ENCODE data around the gene RHBDL2.

The RHBDL2 gene

DNA sequence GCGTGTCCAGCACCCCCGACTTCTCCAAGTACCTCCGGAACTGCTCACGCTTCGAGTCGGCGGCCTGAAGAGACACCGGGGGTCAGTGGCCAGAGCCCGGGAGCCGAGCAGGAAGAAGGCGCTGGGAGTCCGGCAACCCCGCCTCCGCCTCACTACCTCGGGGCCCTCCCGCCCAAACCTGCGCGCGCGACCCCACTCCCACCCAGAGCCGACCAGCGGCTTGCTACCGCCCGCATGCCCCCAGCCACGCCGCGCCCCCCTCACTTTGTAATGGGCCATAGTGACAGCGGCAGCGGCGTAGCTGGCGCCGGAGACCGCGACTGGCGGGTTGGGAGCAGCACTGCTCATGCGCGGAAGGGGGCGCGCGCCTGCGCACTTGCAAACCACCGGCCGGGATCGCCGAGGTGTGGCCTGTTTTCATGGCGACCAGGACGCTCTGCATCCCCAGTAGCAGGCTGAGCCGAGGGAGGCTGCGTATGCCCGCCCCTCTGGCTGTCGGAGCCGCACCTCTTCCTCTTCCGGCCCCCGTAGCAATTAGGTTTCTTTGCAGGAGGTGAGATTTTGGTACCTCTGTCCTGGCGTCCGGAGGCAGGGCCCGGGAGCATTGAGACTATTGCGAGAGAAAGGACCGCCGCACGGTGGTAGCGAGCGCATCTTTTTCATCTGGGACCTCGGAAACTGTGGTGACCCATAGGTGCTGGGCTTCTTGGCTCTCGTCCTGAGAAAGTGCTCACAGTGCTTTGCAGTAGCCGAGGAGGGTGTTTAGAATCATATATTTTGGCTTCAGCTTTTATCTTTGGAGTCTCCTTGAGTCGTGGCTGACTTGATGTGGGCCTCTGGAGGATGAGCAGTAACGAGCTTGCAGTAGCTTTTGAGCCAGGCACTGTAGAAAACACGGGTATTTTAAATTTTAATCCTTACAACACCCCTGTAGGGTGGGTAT, 68.3 kb downstream of the RHBDL2 start, which contains the start of gene MYCBP:
Gene MYCBP, minus strand, starts transcription at position 322 of the 943 bp plus-strand sequence. Its CDS starts 43 bp downstream, at position 279.
- H3K27ac ChIP-seq: peak within 1 kb of the TSS; percentile 60
- TF ChIP-seq ZFX (IDR thresholded peaks at IDR 0.05; ENCODE audit: borderline replicate concordance) (no peak), CTCF (IDR thresholded peaks at IDR 0.05) (no peak)

DNA sequence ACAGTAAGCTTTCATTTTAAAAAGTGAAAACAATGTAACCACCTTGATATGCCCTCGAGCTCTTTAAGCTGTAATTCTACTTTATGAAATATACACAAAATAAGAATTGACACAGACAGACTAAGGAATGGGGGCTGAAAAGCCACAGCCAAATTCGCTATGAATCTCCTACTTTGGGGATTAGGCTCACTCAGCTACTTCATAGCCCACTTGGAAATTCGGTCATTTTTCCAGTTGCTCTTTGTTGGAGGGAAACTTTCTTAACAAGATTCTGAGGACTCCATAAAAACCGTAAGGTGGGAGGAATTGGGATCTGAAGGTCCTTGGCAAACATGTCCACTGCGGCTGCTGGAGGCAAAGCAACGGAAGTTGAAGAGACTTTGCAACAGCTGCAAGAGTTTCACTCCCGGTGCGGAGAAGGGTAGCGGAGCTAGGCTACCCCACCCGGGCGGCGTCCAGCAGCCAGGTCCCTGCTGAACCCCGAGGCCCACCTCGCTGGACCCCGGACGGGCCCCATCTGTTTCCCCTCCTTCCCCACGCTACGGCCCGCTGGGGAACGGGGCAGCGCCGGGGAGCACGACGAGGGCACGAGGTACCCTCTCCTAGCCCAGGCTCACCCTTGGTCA, 69.1 kb downstream of the RHBDL2 start:
- no peak for TF ChIP-seq CTCF (IDR thresholded peaks at IDR 0.05)
- peak overlapping the region; percentile 60; the same call in 1 of the 2 replicates for H3K27ac ChIP-seq

DNA sequence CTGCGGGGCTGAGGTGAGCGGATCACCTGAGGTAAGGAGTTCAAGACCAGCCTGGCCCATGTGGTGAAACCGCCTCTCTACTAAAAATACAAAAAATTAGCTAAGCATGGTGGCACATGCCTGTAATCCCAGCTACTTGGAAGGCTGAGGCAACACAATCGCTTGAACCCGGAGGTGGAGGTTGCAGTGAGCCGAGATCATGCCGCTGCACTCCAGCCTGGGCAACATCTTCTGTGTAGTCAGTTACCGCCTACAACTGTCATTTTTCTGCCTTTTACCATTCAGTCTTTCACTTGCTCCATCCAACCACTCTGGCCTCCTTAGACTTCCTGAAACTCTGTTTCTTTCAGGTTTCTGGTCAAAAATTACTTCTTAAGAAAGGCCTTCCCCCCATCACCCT, 70.6 kb downstream of the RHBDL2 start:
- no peak overlapping the region for H3K27ac ChIP-seq
- TF ChIP-seq CTCF (IDR thresholded peaks at IDR 0.05) (no peak), ZFX (IDR thresholded peaks at IDR 0.05; ENCODE audit: borderline replicate concordance) (no peak)

DNA sequence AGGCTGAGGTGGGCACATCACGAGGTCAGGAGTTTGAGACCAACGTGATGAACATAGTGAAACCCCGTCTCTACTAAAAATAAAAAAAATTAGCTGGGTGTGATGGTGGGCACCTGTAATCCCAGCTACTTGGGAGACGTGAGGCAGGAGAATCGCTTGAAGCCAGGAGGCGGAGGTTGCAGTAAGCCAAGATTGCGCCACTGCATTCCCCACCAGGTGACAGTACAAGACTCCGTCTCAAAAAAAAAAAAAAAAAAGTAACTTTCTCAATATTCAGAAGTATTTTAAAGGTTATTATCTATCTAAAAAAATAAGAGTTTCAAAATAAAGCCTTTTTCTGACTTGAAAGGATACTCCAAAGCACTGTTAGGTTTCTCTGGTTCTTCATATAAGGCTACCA, 74.4 kb downstream of the RHBDL2 start:
- H3K27ac ChIP-seq: no peak overlapping the region
- TF ChIP-seq ZFX (IDR thresholded peaks at IDR 0.05; ENCODE audit: borderline replicate concordance): no peak
- TF ChIP-seq CTCF (IDR thresholded peaks at IDR 0.05): no peak

- no peak overlapping the region for H3K27ac ChIP-seq
- no peak for TF ChIP-seq ZFX (IDR thresholded peaks at IDR 0.05; ENCODE audit: borderline replicate concordance)
- no peak for TF ChIP-seq CTCF (IDR thresholded peaks at IDR 0.05)
Measured at GRCh38 chr1:38865112-38865715, 76.4 kb downstream of the RHBDL2 start.

DNA sequence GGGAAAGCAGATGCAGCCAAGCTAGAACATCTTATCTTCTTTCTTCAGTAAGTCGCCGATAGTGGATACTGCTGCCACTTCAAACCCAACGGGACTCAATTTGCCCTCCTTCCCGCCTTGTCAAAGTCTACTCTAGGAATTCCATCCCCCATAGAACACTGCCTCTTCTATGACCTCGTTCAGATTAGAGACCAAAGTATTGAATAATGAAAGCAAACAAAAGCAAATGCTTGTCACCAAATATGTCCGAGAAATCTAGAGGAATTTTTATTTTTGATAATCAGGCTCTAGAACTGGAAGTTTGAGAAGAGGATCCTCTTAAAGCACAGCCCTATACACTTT, 81.2 kb downstream of the RHBDL2 start:
- H3K27ac ChIP-seq: peak overlapping the region; percentile 78
- TF ChIP-seq CTCF (IDR thresholded peaks at IDR 0.05) (no peak), ZFX (IDR thresholded peaks at IDR 0.05; ENCODE audit: borderline replicate concordance) (no peak)

Data from 22Rv1 (cell line).